NCI-H69 (cell line): ENCODE data around the gene ADCY3.

Experiments
- DNase-seq: peaks from one replicate; lab custom pipeline; 2025; lab: John Stamatoyannopoulos, UW

ADCY3 gene

DNA sequence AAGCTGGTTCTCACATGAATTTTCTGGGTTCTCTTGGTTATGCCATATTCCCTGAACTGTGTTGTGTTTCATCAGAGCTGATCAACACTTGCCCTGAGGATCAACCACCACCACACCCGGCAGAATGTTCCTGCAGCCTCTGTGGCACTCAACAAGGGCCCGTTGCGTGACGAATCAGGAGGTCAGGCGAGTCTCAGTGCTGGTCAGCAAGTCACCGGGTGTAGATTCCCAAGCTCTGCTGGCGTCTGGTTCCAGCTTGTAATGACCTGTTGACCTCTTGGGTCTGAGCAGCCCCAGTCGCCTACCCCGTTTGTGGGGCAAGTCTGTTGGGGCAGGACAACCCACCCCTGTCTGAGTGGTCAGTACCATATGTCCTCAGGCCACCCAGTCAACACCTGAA lies 46.0 kb downstream of the ADCY3 start:
- no peak for DNase-seq

DNA sequence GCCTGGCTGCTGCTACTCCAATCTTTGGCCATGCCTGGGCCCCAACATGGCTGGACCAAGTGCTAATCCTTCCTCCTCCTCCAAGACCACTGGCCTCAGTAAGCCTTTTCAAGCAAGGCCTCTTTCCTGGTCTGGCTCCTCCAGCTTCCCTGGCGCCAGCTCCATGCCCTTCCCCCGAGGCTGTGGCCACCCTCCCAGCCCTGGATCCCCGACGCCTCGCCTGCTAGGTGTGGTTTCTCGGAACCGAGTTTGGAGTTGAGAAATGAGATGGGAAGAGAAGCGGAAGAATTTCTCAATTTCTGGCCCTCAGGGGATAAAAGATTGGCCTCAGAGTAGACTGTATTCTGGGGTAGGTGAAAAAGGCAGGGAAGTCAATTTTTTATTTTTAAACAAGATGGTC lies 46.4 kb downstream of the ADCY3 start:
- DNase-seq: no peak

DNA sequence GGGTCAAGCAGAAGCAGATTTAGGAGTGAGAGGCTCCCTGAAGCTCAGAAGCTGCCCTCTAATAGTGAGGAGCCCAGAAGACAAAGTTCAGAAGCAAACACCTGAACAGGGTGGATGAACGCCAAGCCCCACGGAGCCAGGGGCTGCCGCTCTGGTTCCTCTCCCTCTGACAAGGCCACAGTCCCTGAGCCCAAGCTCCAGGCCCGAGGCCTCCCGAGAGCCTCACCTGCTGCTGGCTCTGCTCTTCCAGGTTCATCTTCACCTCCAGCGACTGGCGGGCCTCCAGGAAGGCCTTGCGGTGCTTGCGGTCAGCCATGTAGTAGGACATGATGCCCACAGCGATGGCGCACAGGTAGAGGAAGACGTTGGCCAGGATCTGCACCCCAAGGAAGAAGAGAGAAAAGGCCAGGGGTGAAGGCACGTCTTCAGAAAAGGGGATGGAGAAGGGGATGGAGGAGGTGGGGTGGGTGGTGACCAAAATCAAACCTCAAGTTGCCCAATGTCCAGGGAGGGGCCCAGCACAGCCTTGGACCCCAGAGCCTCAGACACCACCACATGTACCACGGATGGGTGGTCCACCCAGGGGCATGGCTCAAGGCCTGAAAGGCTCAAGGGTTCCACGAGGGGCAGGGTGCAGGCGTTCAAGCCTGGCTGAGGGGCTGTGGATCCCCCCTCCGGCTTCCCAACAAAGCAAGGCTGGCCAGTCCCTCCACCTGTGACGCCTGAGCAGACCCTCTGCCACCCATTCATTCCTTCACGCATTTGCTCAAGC lies 47.5 kb downstream of the ADCY3 start:
- no peak for DNase-seq

DNA sequence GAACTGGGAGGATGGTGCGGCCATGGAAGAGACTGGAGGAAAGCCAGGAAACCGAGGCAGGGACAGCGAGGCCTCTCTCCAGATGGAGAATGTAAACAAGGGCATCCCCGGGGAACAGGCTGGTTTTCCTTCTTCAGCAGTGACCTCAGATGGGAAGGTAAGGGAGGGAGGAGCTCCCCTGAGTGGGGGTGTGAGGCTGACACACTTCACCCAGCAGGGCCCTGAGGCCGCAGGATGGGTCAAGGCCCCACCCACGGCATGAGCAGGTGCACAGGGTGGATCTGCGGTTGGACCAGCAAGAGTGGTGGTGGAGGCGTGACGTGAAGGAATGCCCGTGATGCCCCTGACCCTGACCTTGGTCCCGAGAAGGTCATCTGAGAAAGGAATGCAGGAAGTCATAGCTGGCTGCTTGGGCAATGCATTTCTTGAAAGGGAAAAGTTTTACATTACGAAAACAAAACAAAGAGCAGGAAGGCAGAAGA lies 48.1 kb downstream of the ADCY3 start:
- DNase-seq: no peak

DNA sequence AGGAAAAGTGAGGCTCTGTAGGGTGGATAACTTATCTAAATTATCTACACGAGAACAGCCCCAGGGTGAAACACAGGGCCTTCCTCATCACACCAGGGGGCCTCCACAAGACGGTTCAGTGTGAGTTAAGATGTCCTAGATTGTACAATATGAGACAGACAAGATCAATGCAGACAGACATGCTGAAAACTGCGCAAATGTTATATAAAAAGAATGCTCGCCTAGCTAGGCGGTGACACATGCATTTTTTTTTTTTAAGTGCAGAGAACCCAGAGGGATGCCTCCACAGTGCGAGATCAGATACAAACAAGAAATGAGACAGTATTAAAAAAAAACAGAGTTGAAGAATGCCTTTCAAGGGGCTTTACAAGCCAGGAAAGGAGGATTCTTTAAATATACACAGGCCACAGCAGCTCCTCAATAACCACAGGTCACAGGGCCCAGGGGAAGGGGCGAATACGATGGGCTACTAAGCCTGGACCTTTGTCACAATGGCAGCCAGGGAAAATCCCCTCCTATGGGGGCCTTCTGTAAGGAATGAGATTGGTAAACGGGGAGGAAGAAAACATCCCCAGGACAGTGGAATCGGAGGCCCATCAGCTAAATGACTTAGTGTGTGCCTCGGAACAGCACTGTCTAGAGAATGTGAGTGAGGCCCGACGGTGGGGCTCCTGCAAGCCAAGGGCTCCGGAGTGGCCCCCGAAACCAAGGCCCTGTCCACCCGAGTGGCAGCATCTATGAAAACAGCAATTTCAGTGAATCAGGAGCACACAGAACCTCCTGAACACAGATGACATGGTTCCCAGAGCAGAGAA lies 48.9 kb downstream of the ADCY3 start:
- DNase-seq: no peak

DNA sequence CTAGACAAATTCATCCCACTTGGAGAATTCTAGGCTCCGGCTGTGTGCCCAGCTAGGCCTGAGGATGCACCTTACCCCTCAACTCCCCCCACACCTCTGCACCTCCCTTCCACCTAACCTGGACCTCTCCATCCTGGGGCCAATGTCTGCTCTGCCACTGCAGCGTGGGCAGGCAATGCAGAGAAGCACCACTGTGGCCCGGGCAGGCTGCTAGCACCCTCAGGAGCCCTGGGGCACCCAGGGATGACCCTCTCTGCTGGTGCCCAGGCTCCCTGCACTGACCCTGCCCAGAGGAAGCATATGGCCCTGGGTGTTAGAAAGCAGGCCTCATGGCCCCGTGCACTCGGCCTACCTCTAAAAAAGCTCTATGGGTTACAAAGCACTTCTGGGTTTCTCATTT lies 49.6 kb downstream of the ADCY3 start:
- no peak for DNase-seq

DNA sequence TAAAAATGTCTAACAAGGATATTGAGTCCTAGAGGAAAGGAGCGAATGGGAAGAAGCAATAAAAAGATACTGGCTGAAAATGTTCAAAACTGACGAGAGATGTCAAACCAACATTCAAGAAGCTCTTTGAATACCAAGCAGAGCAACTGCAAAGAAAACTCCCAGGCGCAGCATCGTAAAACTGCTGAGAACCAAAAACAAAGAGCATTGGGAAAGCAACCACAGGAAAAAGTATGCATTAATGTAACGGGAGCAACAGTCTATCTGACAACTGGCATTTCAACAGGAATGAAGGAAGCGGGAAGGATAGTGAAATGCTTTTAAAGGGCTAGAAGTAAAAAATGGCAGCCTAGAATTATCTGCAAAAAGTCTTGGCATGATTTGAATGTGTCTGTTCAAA lies 53.1 kb downstream of the ADCY3 start:
- DNase-seq: no peak

DNA sequence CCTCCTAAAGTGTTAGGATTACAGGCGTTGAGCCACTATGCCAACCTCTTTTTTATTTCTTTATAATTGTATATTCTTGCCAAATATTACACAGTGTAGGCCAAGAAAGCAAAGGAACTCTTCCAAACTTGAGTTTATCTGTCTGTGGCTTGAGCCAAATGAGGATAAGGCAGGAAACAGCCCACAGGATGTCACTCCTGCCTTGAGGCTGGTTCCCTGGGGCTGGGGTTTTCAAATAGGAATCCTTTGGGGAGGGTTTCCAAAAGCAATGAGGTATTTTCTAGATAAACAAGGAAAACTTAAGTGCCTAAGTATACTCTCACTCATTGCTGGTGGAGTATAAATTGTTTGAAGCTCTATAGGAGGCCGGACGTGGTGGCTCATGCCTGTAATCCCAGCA lies 56.4 kb downstream of the ADCY3 start:
- no peak for DNase-seq

DNA sequence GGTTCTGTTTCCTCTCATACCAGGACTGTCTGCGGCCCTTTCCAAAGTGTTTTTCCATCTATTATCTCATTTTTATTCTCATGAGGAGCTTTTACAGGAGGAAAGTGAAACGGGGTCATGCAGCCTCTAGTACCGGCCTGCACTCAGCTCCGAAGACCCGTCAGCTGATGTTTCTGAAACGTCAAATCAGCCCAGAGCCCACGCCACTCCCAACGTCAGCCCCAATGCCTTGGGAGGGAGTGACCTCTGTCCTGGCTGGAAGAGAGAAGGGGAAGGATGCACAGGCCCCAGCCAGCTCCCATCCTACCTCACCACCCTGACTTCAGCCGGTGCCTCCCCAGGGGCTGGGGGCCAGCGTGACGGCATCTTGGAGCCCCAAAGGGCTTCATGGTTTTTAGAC lies 58.5 kb downstream of the ADCY3 start:
- no peak for DNase-seq

DNA sequence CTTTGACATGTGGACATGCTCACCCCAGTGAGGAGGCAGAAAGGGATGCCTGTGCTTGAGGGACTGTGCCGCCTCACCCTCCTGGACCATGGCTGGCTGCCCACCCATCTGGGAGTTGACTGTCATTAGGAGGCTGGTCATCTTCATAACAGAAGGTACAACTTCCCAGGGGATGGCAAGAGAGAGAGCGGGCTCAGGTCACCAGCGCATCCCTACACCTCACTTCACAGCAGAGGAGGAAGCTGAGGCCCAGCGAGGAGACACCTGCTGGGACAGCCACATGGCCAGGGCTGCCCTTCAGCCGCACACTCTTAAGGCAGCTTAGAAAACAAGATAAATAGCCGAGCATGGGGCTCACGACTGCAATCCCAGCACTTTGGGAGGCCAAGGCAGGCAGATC lies 59.4 kb downstream of the ADCY3 start:
- DNase-seq: no peak

DNA sequence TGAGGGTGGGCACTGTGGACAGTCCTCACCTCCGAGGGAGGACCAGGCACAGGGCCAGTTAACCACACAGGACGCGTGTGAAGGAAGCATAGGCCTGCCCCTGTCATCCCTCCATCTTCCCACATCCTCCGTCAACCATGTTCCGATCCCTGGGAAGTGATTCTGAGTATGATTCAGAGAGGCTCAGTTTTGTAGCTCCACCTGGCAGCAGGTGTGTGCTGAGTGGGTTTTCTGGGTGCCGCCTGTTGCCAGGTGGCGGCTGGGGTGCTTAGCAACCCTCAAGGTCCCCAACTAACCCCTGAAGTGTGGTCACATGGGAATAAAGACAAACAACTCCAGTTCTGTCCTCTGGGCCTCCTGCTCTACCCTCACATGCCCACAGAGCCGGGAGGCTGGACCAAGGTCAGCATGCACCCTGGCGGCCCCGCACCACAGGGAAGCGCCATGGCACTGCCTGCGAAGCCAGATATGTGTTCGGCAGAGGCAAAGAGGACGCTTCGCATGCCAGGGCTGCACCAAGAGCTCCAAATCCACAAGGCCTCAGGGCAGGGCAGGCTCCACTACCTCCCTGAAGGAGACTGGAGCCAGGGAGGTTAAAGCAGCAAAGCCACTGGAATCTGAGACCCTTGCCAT lies 60.0 kb downstream of the ADCY3 start:
- DNase-seq: no peak

DNA sequence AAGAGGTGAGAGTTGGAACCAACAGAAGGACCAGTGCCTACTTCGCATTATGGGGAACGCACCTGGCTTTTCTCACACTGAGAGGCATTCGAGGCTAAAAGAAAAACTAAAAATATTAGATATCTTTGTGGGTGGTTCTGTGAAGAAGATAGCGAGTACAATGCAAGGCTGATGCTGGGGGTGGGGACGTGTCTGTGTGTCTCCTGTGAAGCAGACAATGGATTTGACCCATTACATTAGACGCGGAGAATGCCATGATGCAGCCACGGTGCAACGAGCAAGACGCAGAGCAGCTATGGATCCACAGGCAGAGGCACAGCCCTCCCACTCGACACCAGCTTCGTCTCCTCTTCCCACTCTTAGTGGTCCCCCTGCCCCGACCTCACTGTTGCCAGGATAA lies 61.0 kb downstream of the ADCY3 start:
- DNase-seq: no peak

DNA sequence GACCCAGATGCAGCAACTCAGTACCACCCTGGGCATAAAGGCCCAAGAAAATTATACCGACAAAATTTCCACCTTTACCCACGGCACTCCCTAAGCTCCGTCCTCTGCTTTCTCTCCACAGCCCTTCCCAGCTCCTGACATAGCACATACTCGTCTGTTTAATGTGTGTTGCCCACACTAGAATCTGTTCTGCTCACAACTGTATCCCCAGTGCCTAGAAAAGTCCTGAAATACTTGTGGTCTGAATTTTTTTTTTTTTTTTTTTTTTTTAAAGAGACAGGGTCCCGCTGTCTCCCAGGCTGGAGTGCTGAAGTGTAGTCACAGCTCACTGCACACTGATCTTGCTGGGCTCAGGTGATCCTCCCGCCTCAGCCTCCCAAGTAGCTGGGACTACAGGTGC lies 62.3 kb downstream of the ADCY3 start:
- DNase-seq: no peak

DNA sequence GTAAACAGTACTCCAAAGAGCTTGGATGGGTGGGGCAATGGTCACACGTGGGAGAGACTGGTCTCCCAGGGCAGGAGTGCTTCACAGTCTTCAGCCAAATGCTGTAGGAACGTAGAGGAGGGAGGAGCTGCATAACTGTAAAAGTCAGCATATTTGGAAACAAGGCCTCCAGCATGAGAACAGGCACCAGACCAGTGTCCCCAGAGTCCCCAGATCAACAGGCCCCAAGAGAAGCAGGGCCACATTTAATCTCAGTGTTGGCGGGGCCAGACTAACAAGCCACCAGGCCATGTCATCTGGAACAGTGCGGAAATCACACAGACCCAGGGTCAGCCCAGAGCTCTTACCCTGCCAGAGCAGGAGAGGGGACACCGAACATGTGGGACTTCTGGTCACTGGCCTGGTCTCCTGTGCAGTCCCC lies 63.2 kb downstream of the ADCY3 start:
- no peak for DNase-seq

DNA sequence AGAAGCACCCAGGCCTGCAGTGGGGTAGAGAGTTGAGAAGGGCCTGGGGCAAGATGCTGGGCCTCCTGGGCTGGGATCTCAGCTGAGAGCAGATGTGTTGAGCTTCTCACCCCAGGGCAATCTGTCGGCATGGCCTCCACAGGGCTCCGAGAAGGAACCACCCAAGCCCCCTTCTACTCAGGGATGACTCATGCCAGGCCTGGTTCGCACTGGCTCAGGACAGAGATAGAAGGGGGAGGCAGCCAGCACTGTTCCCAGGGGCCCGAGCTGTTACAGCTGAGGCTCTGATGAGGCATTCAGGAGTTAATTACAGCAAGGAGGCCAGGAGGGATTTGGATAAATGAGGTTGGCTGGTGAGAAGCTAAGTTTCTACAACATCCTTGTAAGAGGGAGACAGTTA lies 64.3 kb downstream of the ADCY3 start:
- peak; percentile 75 for DNase-seq

DNA sequence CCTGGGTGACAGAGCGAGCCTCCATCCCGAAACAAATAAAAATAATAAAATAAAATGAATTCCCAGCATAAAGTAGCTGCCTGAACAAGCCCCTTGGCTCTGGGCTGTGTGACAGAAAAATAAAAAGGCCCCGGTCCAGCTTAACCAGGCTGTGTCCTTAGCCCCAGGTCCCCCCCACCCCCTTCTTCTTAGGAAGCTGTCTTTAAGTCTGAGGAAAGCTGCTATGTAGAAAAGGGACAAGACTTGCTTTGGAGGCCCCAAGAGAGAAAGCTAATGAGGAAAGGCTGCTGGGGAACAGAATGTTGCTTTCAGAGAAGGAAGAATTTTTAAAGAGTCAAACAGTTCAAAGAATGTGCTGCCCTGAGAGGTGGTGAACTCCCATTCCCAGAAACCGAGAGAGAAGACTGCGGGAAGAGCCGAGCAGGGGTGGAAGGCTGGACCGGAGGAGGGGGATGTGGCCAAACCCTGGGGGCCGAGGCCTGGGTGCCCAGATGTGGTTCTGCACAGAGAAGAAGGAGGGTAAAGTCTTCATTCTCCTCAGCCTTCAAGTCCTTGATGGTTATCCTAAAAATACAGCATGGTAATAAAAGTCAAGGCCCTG lies 64.9 kb downstream of the ADCY3 start:
- no peak for DNase-seq

DNA sequence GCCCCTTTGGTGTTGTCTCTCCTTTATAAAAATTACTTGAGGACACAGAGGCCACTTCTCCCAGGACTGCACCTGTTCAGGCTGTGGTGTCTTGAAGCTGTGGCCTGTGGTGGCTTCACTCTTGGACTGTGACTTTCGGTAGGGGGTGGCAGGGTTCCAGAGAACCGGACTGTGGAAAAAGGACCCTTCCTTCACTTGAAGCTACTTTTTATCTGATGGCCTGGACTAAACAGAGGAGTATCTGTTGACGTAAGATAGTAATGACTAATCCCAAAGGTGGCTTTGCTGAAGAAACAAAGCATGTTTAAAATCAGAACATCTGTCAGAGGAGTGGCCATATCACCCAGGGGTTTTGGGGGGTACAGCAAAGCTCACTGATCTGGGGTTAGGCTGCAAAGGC lies 66.0 kb downstream of the ADCY3 start:
- no peak for DNase-seq

DNA sequence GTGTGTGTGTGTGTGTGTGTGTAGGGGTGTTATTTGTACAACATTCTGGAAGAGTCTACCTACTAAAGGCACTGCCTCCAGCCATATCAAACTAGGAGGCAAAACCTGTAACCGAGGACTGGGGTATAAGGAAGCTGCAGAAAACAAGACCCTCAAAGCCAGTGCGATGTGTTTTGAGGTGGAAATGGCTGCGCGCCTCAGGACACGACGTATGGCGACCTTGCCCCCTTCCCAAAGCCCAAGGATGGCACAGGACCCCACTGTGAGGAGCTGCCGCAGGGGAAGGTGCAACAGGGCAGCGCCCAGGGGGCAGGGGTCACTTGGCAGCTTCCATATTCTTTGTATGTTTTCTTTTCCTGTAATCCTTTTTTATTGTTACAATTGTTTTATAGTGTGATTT lies 67.0 kb downstream of the ADCY3 start:
- DNase-seq: no peak

DNA sequence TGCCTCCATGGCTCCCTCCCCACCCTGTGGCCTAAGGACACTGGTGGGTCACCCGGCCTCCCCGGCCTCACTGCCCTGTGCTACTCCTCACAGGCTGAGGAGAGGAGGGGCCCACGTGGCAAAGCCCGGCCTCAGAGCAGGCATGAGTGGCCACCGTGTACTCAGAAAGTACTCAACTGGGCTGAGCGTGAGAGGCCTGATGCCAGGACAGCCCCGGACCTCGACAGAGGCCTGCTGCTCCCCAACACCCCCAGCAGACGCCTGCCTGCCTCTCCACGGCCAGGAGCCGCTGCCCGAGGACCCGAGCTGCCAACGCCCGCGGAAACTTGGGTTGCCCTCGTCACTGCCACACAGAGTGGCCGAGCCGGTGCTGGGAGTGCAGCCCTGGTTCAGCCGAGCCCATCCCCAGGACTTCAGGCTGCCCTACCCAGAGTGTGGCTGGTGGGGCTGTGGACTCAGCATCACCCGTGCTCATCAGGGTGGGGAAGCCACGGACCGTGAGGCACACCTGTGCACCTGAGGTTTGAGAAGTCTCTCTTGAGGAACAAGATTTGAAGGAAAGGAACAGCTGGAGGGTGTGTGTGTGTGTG lies 67.5 kb downstream of the ADCY3 start:
- no peak for DNase-seq

DNA sequence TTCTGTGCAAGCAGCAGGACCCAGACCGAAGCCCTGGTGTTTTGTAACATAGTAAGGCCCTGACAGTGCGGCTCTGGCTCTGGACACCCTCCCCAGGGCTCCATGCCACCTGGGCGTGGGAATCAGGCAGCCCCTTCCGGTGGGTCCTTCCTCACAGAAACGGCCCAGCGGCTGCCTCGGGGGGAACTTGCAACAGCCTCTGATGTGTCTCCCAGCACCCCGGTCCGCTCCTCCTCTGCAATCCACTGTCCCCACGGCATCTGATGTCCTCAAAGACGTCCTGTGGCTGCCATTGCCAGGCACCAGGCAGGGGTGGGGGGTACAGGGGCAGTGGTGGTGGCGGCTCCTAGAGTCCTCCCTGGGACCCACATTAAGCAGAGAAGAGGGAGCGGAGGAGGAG lies 68.0 kb downstream of the ADCY3 start:
- DNase-seq: no peak

DNA sequence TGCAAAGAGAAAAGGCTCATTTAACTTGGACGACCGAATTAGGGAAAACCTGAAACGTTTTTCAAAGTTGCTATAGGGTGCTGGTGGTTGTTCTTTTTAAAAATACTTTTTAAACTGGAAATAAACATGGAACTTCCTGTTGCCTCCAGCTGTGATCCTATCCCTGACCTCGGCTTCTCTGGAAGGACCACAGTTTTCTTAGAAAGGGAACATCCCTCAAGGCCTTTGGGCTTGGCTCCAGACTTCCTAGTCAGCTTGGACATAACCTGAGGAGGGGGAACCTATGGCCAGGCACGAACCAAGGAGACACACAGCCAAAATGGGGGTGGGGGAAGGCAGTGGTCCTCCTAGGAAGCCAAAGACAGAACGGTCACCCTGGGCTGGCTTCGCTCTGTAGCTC lies 69.1 kb downstream of the ADCY3 start:
- DNase-seq: no peak

DNA sequence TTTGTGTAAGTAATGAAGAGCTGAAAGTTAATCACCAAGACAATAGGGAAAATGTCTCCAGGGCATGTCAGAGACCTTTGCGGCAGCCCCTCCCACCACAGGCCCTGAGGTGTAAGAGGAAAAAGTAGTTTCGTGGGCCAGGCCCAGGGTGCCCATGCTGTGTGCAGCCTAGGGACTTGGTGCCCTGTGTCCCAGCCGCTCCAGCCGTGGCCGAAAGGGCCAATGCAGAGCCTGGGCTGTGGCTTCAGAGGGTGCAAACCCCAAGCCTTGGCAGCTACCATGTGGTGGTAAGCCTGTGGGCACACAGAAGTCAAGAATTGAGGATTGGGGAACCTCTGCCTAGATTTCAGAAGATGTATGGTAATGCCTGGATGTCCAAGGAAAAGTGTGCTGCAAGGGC lies 74.3 kb downstream of the ADCY3 start:
- DNase-seq: no peak
